Ovary (tissue), 9 donors: ENCODE data around the gene SLC29A3. TPM values are rescaled to one million over a fixed set of nuclear protein-coding genes. Genes with fewer than 3 reads are reported as not detected.

Source experiments
- DNase-seq, 5 donors: peaks; one replicate each; pipeline ENCODE4 v3.0.0-alpha.2; 2019 to 2020
- H3K27ac ChIP-seq, 2 donors: fragments of 200-600 bp; one replicate each; pipeline versions ENCODE4 v1.5.1 to v1.8.0; 2019 to 2022
- H3K27me3 ChIP-seq: fragments of 200-600 bp; one replicate; pipeline ENCODE4 v1.8.0; 2022
- H3K36me3 ChIP-seq: fragments of 200-600 bp; sonication (generic); one replicate; pipeline ENCODE4 v1.5.1; 2019
- H3K4me1 ChIP-seq: one replicate; pipeline ENCODE4 v1.8.1; 2013; ENCODE audit warnings: mild to moderate bottlenecking, moderate library complexity; ENCODE audit not compliant: insufficient read depth
- H3K4me3 ChIP-seq: fragments of 200-600 bp; sonication (generic); one replicate; pipeline ENCODE4 v1.5.1; 2017
- H3K9me3 ChIP-seq, 2 donors: fragments of 200-600 bp in 1 of 2; sonication (generic) in 1 of 2; one replicate each; pipeline versions ENCODE4 v1.5.1 to v1.8.1; 2013 to 2019; ENCODE audit warnings: mild to moderate bottlenecking in 1 of 2, moderate library complexity in 1 of 2
- CTCF ChIP-seq, 3 donors: fragments of 450-650 bp in 2 of 3; fragments of 200-600 bp in 1 of 3; IDR thresholded peaks; one replicate each; pipeline versions ENCODE4 v1.5.1 to v1.8.0; 2016 to 2022; ENCODE audit warnings: antibody characterized with exemption in 3 of 3, mild to moderate bottlenecking in 1 of 3
- EP300 ChIP-seq: sonication (generic); formaldehyde crosslinking; IDR thresholded peaks from one replicate; pipeline ENCODE4 v1.6.1; 2017; ENCODE audit warnings: antibody characterized with exemption
- POLR2A ChIP-seq: fragments of 450-650 bp; IDR thresholded peaks from one replicate; pipeline ENCODE4 v1.6.1; 2017; ENCODE audit warnings: antibody characterized with exemption, mild to moderate bottlenecking, moderate library complexity
- WGBS, 3 donors: extraction: QIAGEN DNeasy Blood & Tissue Kit in 1 of 3; methylation state at CpG; one replicate each; pipeline versions ENCODE4 v1.1.5 to v1.1.7; 2013 to 2017; 5-methylcytosine and 5-hydroxymethylcytosine counted together
- intact Hi-C, 4 donors: fragments of 100-400 bp; cut with DNase I; formaldehyde crosslinking; loops; one replicate each; pipeline versions ENCODE4 v1.11.0 to v1.15.1; 2022 to 2023
- polyA plus RNA-seq, 2 donors: library from polyadenylated mRNA; stranded (reverse); fragments of 200-250 nt in 1 of 2; fragments of 350-450 nt in 1 of 2; fragmentation: Illumina TruSeq in 1 of 2; extraction: RNeasy Lipid Tissue Mini Kit (QIAGEN cat#74804) in 1 of 2; gene quantifications; one replicate each; pipeline ENCODE4 v1.2.3, GENCODE V29; 2013 to 2014
- total RNA-seq, 7 donors: library from RNA; depleted of rRNA in 2 of 7; stranded (reverse); fragments of >200 nt in 2 of 7; fragmentation: NEBNext Ultra II Directional in 3 of 7; extraction: Animal tissue kit (Norgen Biotek cat#: 25700) in 3 of 7; gene quantifications; one replicate each; pipeline versions ENCODE4 v1.1.0 to v1.2.4, GENCODE V29; 2016 to 2023
- donor health status: DM: no; HTN: no; CAD: no; lungs with moderate emphysema.
- donor health status: DM: no; HTN: no; CAD: no.
- donor health status: Bipolar disorder and iron deficiency.
- donor health status: DM: yes; HTN: yes; CAD: no.
- donor health status: DM: no; HTN: no; CAD: no.
- donor health status: DM: yes; HTN: yes; CAD: no.

SLC29A3 gene
- total and polyA plus RNA-seq, 9 donors, result 10.1 to 18.3 (median 15.5) TPM

GRCh38 chr10:71366690-71367089 lies 47.6 kb downstream of the SLC29A3 start:
- H3K9me3 ChIP-seq, result no peaks in the 10 kb centered on the region
- H3K36me3 ChIP-seq, result no peaks in the 10 kb centered on the region
- no peaks in the 10 kb centered on the region for H3K27me3 ChIP-seq
- 84 to 85% (median 84%) methylated on average over 8 of the region's 8 CpGs for WGBS, 3 donors
- TF ChIP-seq CTCF (IDR thresholded peaks at IDR 0.05), result no peak
- TF ChIP-seq POLR2A, result no peak
- TF ChIP-seq EP300, result no peak
- intact Hi-C loops, result no loop called here
- no peak overlapping the region for H3K27ac ChIP-seq
- H3K4me3 ChIP-seq, result no peak overlapping the region
- no peaks in the 10 kb centered on the region for H3K4me1 ChIP-seq
- DNase-seq, result no peak

- no peak for DNase-seq
- H3K27ac ChIP-seq, result no peak overlapping the region
- 74 to 95% (median 88%) methylated on average over 2 of the region's 2 CpGs for WGBS, 3 donors
Measured at GRCh38 chr10:71367271-71367670, 48.2 kb downstream of the SLC29A3 start.

GRCh38 chr10:71368176-71368575 lies 49.1 kb downstream of the SLC29A3 start:
- TF ChIP-seq EP300, result no peak
- no peak for TF ChIP-seq CTCF (IDR thresholded peaks at IDR 0.05)
- no peak for TF ChIP-seq POLR2A
- H3K27ac ChIP-seq, result no peak overlapping the region
- 98 to 100% (median 100%) methylated on average over 1 of the region's 1 CpG for WGBS, 3 donors
- H3K9me3 ChIP-seq, result no peaks in the 10 kb centered on the region
- DNase-seq, result no peak
- no peaks in the 10 kb centered on the region for H3K27me3 ChIP-seq
- intact Hi-C loops, result loop anchor here in 1 of 4 donors (2.0 kb wide), 1 partner anchor 19 kb away; no protein-coding TSS in a partner anchor
- H3K36me3 ChIP-seq, result no peaks in the 10 kb centered on the region
- no peak overlapping the region for H3K4me3 ChIP-seq
- H3K4me1 ChIP-seq, result no peaks in the 10 kb centered on the region

More at GRCh38 chr10:71367271-71367670, 48.2 kb downstream of the SLC29A3 start:
- TF ChIP-seq CTCF (IDR thresholded peaks at IDR 0.05) (no peak), EP300 (no peak), POLR2A (no peak)
- Histone ChIP-seq H3K4me1 (no peaks in the 10 kb centered on the region), H3K27me3 (no peaks in the 10 kb centered on the region), H3K9me3 (no peaks in the 10 kb centered on the region), H3K36me3 (no peaks in the 10 kb centered on the region), H3K4me3 (no peak overlapping the region)
- intact Hi-C loops, result no loop called here

GRCh38 chr10:71368643-71369042 lies 49.6 kb downstream of the SLC29A3 start:
- H3K27me3 ChIP-seq, result no peaks in the 10 kb centered on the region
- TF ChIP-seq POLR2A, result no peak
- no peak for TF ChIP-seq EP300
- no peak for TF ChIP-seq CTCF (IDR thresholded peaks at IDR 0.05)
- no peak overlapping the region for H3K27ac ChIP-seq
- no peak for DNase-seq
- intact Hi-C loops, result loop anchor here in 1 of 4 donors (2.0 kb wide), 1 partner anchor 20 kb away; no protein-coding TSS in a partner anchor
- no peaks in the 10 kb centered on the region for H3K36me3 ChIP-seq
- H3K9me3 ChIP-seq, result no peaks in the 10 kb centered on the region
- H3K4me1 ChIP-seq, result no peaks in the 10 kb centered on the region
- no peak overlapping the region for H3K4me3 ChIP-seq
- 60 to 70% (median 69%) methylated on average over 2 of the region's 2 CpGs for WGBS, 3 donors
